ENCODE measurements around the gene STMN3. TPM values are rescaled to one million over a fixed set of nuclear protein-coding genes. Genes with fewer than 3 reads are reported as not detected.
A peak's percentile ranks its signal among the peaks of the same experiment; 100 is the strongest.

The STMN3 gene
- total and polyA plus RNA-seq, 4 donors = 13.6 to 20.9 (median 17.0) TPM

GRCh38 chr20:63678667-63679465 lies 25.6 kb upstream of the STMN3 start:
- WGBS, 2 donors = 91 to 92% methylated on average over 38 of the region's 38 CpGs
- ATAC-seq (ENCODE audit: insufficient read depth, low FRiP score) (no peak), DNase-seq (no peak)
- Histone ChIP-seq H3K36me3 (ENCODE audit: control insufficient read depth in 4 of 4, insufficient read depth in 4 of 4, low read length in 4 of 4) (peaks cover 6 to 47% (median 15%) of the 10 kb centered on the region in 4 donors), H3K27ac (ENCODE audit: low read depth in 1 of 2, low read length in 1 of 2) (no peak overlapping the region), H3K4me3 (no peak overlapping the region), H3K9me3 (ENCODE audit: control insufficient read depth in 4 of 4, insufficient read depth in 3 of 4, low read length in 3 of 4) (no peaks in the 10 kb centered on the region), H3K9ac (ENCODE audit: insufficient read depth in 1 of 2, low read length in 2 of 2) (no peak overlapping the region), H3K4me1 (ENCODE audit: control insufficient read depth in 5 of 5, insufficient read depth in 5 of 5, low read length in 5 of 5) (peaks cover 0 to 11% (median 0%) of the 10 kb centered on the region in 5 donors), H3K27me3 (ENCODE audit: control insufficient read depth in 3 of 3, insufficient read depth in 3 of 3, low read length in 2 of 3) (no peaks in the 10 kb centered on the region)
- no peak for TF ChIP-seq CTCF (IDR thresholded peaks at IDR 0.05; ENCODE audit: control extremely low read depth, extremely low read depth)

DNA sequence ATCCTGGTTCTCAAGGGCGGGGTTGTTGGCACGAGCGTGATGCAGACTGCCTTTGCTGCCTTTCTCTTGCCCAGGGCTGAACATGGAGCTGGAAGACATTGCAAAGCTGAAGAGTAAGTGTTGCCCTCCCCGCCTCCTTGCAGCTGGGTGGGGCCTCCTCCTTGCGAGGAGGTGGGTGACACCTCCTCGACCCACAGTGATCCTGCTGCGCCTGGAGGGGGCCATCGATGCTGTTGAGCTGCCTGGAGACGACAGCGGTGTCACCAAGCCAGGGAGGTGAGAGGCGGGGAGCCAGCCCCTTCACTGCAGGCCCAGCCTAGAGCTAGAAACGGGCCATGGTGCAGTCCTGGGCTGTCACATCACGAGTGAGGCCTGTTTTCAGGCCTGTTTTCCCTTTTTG lies 24.8 kb upstream of the STMN3 start:
- Histone ChIP-seq H3K9me3 (ENCODE audit: control insufficient read depth in 4 of 4, insufficient read depth in 3 of 4, low read length in 3 of 4) (no peaks in the 10 kb centered on the region), H3K36me3 (ENCODE audit: control insufficient read depth in 4 of 4, insufficient read depth in 4 of 4, low read length in 4 of 4) (peaks cover 6 to 49% (median 18%) of the 10 kb centered on the region in 4 donors), H3K4me3 (no peak overlapping the region), H3K27ac (ENCODE audit: low read depth in 1 of 2, low read length in 1 of 2) (peak overlapping the region in 1 of 2 donors; percentile 21), H3K9ac (ENCODE audit: insufficient read depth in 1 of 2, low read length in 2 of 2) (no peak overlapping the region), H3K27me3 (ENCODE audit: control insufficient read depth in 3 of 3, insufficient read depth in 3 of 3, low read length in 2 of 3) (no peaks in the 10 kb centered on the region), H3K4me1 (ENCODE audit: control insufficient read depth in 5 of 5, insufficient read depth in 5 of 5, low read length in 5 of 5) (peaks cover 0 to 11% (median 0%) of the 10 kb centered on the region in 5 donors)
- no peak for DNase-seq
- no peak for TF ChIP-seq CTCF (IDR thresholded peaks at IDR 0.05; ENCODE audit: control extremely low read depth, extremely low read depth)
- ATAC-seq (ENCODE audit: insufficient read depth, low FRiP score) = no peak
- WGBS, 2 donors = 88 to 95% methylated on average over 13 of the region's 13 CpGs

DNA sequence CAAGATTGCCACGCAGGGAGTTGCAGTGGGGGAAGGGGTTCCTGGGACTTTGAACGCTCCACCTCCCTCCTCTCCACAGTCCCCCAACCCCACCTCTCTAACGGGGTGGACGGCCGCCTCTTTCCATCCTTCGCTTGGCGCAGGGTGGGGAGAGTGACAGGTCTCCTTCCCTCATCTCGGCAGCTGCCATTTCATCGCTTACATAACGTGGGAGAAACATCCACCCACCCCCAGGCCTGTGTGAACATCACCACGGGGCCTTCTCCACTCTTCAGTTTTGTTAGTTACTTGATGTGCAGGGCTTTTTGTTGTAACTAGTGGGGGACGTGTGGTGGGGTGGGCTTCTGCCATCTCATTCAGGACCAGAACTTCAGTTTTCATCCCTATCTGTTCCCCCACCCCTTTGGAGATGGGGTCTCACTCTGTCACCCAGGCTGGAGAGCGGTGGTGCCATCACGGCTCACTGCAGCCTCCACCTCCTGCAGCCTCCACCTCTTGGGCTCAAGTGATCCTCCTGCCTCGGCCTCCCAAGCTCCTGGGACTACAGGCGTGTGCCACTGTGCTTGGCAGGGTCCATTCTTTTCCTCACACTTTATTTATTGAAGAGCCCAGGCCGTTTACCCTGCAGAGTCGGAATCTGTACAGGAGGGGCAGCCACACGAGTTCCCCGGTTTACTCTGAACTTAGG lies 22.6 kb upstream of the STMN3 start:
- Histone ChIP-seq H3K9me3 (ENCODE audit: control insufficient read depth in 4 of 4, insufficient read depth in 3 of 4, low read length in 3 of 4) (no peaks in the 10 kb centered on the region), H3K27ac (ENCODE audit: low read depth in 1 of 2, low read length in 1 of 2) (no peak overlapping the region), H3K36me3 (ENCODE audit: control insufficient read depth in 4 of 4, insufficient read depth in 4 of 4, low read length in 4 of 4) (peaks cover 6 to 51% (median 18%) of the 10 kb centered on the region in 4 donors), H3K27me3 (ENCODE audit: control insufficient read depth in 3 of 3, insufficient read depth in 3 of 3, low read length in 2 of 3) (no peaks in the 10 kb centered on the region), H3K4me1 (ENCODE audit: control insufficient read depth in 5 of 5, insufficient read depth in 5 of 5, low read length in 5 of 5) (no peaks in the 10 kb centered on the region), H3K4me3 (no peak overlapping the region), H3K9ac (ENCODE audit: insufficient read depth in 1 of 2, low read length in 2 of 2) (no peak overlapping the region)
- TF ChIP-seq CTCF (IDR thresholded peaks at IDR 0.05; ENCODE audit: control extremely low read depth, extremely low read depth) = no peak
- DNase-seq = no peak
- WGBS, 2 donors = 93 to 95% methylated on average over 20 of the region's 20 CpGs
- ATAC-seq (ENCODE audit: insufficient read depth, low FRiP score) = no peak
